ENCODE measurements around the gene PNMA8B. TPM values are rescaled to one million over a fixed set of nuclear protein-coding genes. Genes with fewer than 3 reads are reported as not detected.

Gene PNMA8B
- total RNA-seq, 1 donor from 2014 or later = 1.3 TPM

DNA sequence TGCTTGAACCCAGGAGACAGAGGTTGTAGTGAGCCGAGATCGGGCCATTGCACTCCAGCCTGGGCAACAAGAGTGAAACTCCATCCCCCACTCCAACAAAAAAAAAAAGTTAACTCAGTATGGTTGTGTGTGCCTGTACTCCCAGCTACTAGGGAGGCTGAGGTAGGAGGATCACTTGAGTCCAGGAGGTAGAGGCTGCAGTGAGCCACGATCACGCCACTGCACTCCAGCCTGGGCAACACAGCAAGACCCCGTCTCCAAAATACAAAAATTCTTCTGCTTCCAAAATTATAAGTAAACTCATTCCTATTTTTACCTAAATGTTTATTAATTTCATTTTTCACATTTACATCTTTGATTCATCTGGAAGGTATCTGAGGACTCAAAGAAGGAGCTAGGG, 38.7 kb downstream of the PNMA8B start:
- Mint-ChIP-seq H3K4me1 (ENCODE audit: unreplicated experiment) (no peaks in the 10 kb centered on the region), H3K36me3 (ENCODE audit: low read depth, unreplicated experiment) (no peaks in the 10 kb centered on the region), H3K27me3 (ENCODE audit: unreplicated experiment) (no peaks in the 10 kb centered on the region), H3K9me3 (ENCODE audit: unreplicated experiment) (no peaks in the 10 kb centered on the region), H3K27ac (ENCODE audit: unreplicated experiment) (no peak overlapping the region), H3K4me3 (ENCODE audit: unreplicated experiment) (no peak overlapping the region)
- TF ChIP-seq, protein P1, sequence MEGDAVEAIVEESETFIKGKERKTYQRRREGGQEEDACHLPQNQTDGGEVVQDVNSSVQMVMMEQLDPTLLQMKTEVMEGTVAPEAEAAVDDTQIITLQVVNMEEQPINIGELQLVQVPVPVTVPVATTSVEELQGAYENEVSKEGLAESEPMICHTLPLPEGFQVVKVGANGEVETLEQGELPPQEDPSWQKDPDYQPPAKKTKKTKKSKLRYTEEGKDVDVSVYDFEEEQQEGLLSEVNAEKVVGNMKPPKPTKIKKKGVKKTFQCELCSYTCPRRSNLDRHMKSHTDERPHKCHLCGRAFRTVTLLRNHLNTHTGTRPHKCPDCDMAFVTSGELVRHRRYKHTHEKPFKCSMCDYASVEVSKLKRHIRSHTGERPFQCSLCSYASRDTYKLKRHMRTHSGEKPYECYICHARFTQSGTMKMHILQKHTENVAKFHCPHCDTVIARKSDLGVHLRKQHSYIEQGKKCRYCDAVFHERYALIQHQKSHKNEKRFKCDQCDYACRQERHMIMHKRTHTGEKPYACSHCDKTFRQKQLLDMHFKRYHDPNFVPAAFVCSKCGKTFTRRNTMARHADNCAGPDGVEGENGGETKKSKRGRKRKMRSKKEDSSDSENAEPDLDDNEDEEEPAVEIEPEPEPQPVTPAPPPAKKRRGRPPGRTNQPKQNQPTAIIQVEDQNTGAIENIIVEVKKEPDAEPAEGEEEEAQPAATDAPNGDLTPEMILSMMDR (IDR thresholded peaks at IDR 0.05; ENCODE audit: unreplicated experiment) = no peak
- DNase-seq (ENCODE audit: low spot score) = no peak

DNA sequence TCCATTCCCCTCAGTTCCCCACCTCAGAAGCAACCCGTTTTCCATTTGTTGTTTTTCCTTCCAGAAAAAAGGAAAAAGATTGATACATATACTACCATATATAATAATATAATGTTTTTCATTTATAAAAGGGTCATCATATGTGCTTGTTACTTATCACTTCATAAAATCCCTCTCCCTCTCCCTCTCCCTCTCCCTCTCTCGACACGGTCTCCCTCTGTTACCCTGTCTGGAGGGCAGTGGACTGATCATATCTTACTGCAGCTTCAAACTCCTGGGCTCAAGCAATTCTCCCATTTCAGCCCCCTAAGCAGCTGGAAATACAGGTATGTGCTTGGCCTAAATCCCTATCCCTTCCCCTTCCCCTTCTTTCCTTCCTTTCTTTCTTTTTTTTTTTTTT, 41.4 kb downstream of the PNMA8B start:
- Mint-ChIP-seq H3K27me3 (ENCODE audit: unreplicated experiment) (peaks cover 2% of the 10 kb centered on the region), H3K4me1 (ENCODE audit: unreplicated experiment) (no peaks in the 10 kb centered on the region), H3K4me3 (ENCODE audit: unreplicated experiment) (no peak overlapping the region), H3K27ac (ENCODE audit: unreplicated experiment) (no peak overlapping the region), H3K36me3 (ENCODE audit: low read depth, unreplicated experiment) (peaks cover 7% of the 10 kb centered on the region), H3K9me3 (ENCODE audit: unreplicated experiment) (no peaks in the 10 kb centered on the region)
- no peak for DNase-seq (ENCODE audit: low spot score)
- TF ChIP-seq, protein P1 (IDR thresholded peaks at IDR 0.05; ENCODE audit: unreplicated experiment) = no peak

DNA sequence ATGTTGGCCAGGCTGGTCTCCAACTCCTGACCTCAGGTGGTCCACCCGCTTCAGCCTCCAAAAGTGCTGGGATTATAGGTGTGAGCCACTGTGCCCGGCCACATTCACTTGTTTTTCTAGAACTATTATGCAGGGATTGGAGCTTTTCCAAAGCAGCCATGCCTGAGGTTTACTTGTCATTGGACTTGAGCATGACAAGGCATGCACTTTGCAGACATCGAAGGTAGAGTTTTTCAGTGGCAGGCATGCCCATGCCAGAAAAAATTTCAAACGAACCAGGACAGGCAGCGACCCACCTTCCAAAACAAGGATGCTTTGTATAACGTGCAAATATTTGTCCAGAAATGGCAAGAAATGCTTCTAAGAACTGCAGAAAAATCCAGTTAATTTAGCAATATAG, 42.0 kb downstream of the PNMA8B start:
- H3K36me3 Mint-ChIP-seq (ENCODE audit: low read depth, unreplicated experiment) = peaks cover 7% of the 10 kb centered on the region
- H3K4me3 Mint-ChIP-seq (ENCODE audit: unreplicated experiment) = no peak overlapping the region
- no peaks in the 10 kb centered on the region for H3K9me3 Mint-ChIP-seq (ENCODE audit: unreplicated experiment)

GRCh38 chr19:46452186-46452585, 43.5 kb downstream of the PNMA8B start:
- Mint-ChIP-seq H3K27ac (ENCODE audit: unreplicated experiment) (no peak overlapping the region), H3K4me3 (ENCODE audit: unreplicated experiment) (no peak overlapping the region), H3K9me3 (ENCODE audit: unreplicated experiment) (no peaks in the 10 kb centered on the region), H3K27me3 (ENCODE audit: unreplicated experiment) (peaks cover 4% of the 10 kb centered on the region), H3K36me3 (ENCODE audit: low read depth, unreplicated experiment) (peaks cover 7% of the 10 kb centered on the region), H3K4me1 (ENCODE audit: unreplicated experiment) (peaks cover 6% of the 10 kb centered on the region)
- TF ChIP-seq, protein P1 (IDR thresholded peaks at IDR 0.05; ENCODE audit: unreplicated experiment) = no peak
- DNase-seq (ENCODE audit: low spot score) = no peak

More for the DNA sequence above, 42.0 kb downstream of the PNMA8B start:
- no peak for DNase-seq (ENCODE audit: low spot score)
- H3K27ac Mint-ChIP-seq (ENCODE audit: unreplicated experiment) = no peak overlapping the region
- peaks cover 2% of the 10 kb centered on the region for H3K27me3 Mint-ChIP-seq (ENCODE audit: unreplicated experiment)
- no peaks in the 10 kb centered on the region for H3K4me1 Mint-ChIP-seq (ENCODE audit: unreplicated experiment)
- TF ChIP-seq, protein P1 (IDR thresholded peaks at IDR 0.05; ENCODE audit: unreplicated experiment) = no peak

DNA sequence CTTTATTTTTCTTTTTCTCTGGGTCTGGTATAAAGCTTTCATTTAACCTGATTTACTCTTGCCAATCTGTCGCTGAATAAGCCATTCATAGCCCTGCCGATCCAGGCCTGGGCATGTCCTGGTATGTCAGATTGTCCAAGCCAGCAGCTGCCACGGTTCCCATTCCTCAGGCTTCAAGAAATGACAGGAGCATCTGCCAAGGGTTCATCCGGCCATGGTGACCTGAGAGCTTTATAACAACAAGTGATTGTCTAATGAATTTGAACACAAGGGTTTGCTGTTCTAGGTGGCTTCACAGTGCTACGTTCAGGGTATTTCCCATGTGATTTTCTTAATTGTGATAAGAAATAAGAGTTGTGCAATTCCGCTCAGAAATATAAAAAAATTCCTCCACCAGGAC, 44.3 kb downstream of the PNMA8B start:
- peaks cover 6% of the 10 kb centered on the region for H3K4me1 Mint-ChIP-seq (ENCODE audit: unreplicated experiment)
- DNase-seq (ENCODE audit: low spot score) = no peak
- H3K9me3 Mint-ChIP-seq (ENCODE audit: unreplicated experiment) = no peaks in the 10 kb centered on the region
- peaks cover 4% of the 10 kb centered on the region for H3K27me3 Mint-ChIP-seq (ENCODE audit: unreplicated experiment)
- H3K36me3 Mint-ChIP-seq (ENCODE audit: low read depth, unreplicated experiment) = peaks cover 7% of the 10 kb centered on the region
- no peak overlapping the region for H3K4me3 Mint-ChIP-seq (ENCODE audit: unreplicated experiment)
- TF ChIP-seq, protein P1 (IDR thresholded peaks at IDR 0.05; ENCODE audit: unreplicated experiment) = no peak
- no peak overlapping the region for H3K27ac Mint-ChIP-seq (ENCODE audit: unreplicated experiment)

Data from endothelial cell (in vitro differentiated cells).